B cell (primary cell): ENCODE measurements around the gene DLGAP3. TPM values are rescaled to one million over a fixed set of nuclear protein-coding genes. Genes with fewer than 3 reads are reported as not detected.

Source experiments
- ATAC-seq: fragments of 200-7000 bp; cut with Tn5 transposase; one replicate; pipeline ENCODE4 v1.10.0; 2021; ENCODE audit warnings: low read depth, mild to moderate bottlenecking, moderate number of reproducible peaks, moderate library complexity
- CTCF ChIA-PET: fragments of 350-600 bp; sonication (Branson Sonifier 250); formaldehyde crosslinking; loops from one replicate; lab custom pipeline; 2021; ENCODE audit warnings: antibody characterized with exemption, inconsistent platforms; lab: Charles Lee
- POLR2A ChIA-PET: fragments of 350-600 bp; sonication (Branson Sonifier 250); formaldehyde crosslinking; loops from one replicate; lab custom pipeline; 2021; ENCODE audit warnings: antibody characterized with exemption; lab: Charles Lee
- DNase-seq: peaks from one replicate; pipeline ENCODE4 v3.0.0; 2013
- H2AFZ ChIP-seq: 2 replicates; pipeline ENCODE4 v1.6.1; 2012; ENCODE audit warnings: mild to moderate bottlenecking, low read depth, low read length; ENCODE audit not compliant: insufficient read depth, poor library complexity, severe bottlenecking
- H3K27ac ChIP-seq, 2 donors: 1 replicate in 1 of 2; 2 replicates in 1 of 2; pipeline ENCODE4 v1.5.1; 2012 to 2013; ENCODE audit warnings: low read length in 2 of 2, mild to moderate bottlenecking in 2 of 2, moderate library complexity in 1 of 2
- H3K27me3 ChIP-seq, 4 experiments: fragments of 200-600 bp in 1 of 4; sonication (generic) in 1 of 4; replicated peaks in 1 of 4; 1 replicate in 2 of 4; 2 replicates in 2 of 4; pipeline versions ENCODE4 v1.6.1 to v1.7.0; 2013 to 2016; ENCODE audit warnings: low read length in 3 of 4, mild to moderate bottlenecking in 2 of 4, mixed read lengths in 1 of 4, moderate library complexity in 1 of 4; ENCODE audit not compliant: insufficient read depth in 4 of 4, control insufficient read depth in 3 of 4; ENCODE audit errors: control extremely low read depth in 1 of 4
- H3K36me3 ChIP-seq, 2 experiments: replicated peaks in 1 of 2; 1 replicate in 1 of 2; 2 replicates in 1 of 2; pipeline versions ENCODE4 v1.6.1 to v1.7.1; 2013; ENCODE audit warnings: low read length in 1 of 2; ENCODE audit not compliant: insufficient read depth in 2 of 2, control insufficient read depth in 1 of 2; ENCODE audit errors: control extremely low read depth in 1 of 2, extremely low read depth in 1 of 2
- H3K4me1 ChIP-seq, 2 donors: fragments of 200-600 bp in 1 of 2; sonication (generic) in 1 of 2; 1 replicate in 1 of 2; 2 replicates in 1 of 2; pipeline versions ENCODE4 v1.5.1 to v1.6.1; 2013 to 2017; ENCODE audit warnings: low read length in 2 of 2; ENCODE audit not compliant: control insufficient read depth in 2 of 2, insufficient read depth in 2 of 2
- H3K4me2 ChIP-seq: replicated peaks from 2 replicates; pipeline ENCODE3; 2012; ENCODE audit warnings: mild to moderate bottlenecking, low read depth, low read length; ENCODE audit not compliant: poor library complexity, severe bottlenecking
- H3K4me3 ChIP-seq, 5 experiments: fragments of 200-600 bp in 1 of 5; sonication (generic) in 1 of 5; 1 replicate in 3 of 5; 2 replicates in 2 of 5; pipeline versions ENCODE4 v1.5.1 to v1.7.0; 2011 to 2016; ENCODE audit warnings: low read length in 4 of 5, mild to moderate bottlenecking in 4 of 5, low read depth in 2 of 5, control low read depth in 1 of 5, moderate library complexity in 1 of 5; ENCODE audit not compliant: insufficient read depth in 1 of 5; ENCODE audit errors: control extremely low read depth in 1 of 5, extremely low read depth in 1 of 5
- H3K79me2 ChIP-seq: fragments of 200-600 bp; sonication (generic); one replicate; pipeline ENCODE4 v1.6.0; 2016; ENCODE audit warnings: low read length; ENCODE audit not compliant: control insufficient read depth, insufficient read depth
- H3K9ac ChIP-seq: fragments of 200-600 bp; sonication (generic); 2 replicates; pipeline ENCODE4 v1.6.1; 2017; ENCODE audit warnings: mild to moderate bottlenecking, low read length, moderate library complexity
- H3K9me3 ChIP-seq, 3 donors: one replicate each; pipeline versions ENCODE4 v1.6.1 to v1.7.1; 2013; ENCODE audit warnings: low read length in 2 of 3; ENCODE audit not compliant: control insufficient read depth in 2 of 3, insufficient read depth in 1 of 3; ENCODE audit errors: control extremely low read depth in 1 of 3
- H4K20me1 ChIP-seq: 2 replicates; pipeline ENCODE4 v1.6.0; 2012; ENCODE audit warnings: mild to moderate bottlenecking, low read length; ENCODE audit not compliant: insufficient read depth, control insufficient read depth, poor library complexity, severe bottlenecking
- H3K27ac Mint-ChIP-seq: one replicate; pipeline ENCODE4 v1.8.0; 2021; ENCODE audit warnings: mixed read lengths
- H3K27me3 Mint-ChIP-seq: one replicate; pipeline ENCODE4 v1.8.0; 2021; ENCODE audit warnings: mixed read lengths
- H3K4me1 Mint-ChIP-seq: one replicate; pipeline ENCODE4 v1.8.0; 2021; ENCODE audit warnings: mixed read lengths
- H3K4me3 Mint-ChIP-seq: one replicate; pipeline ENCODE4 v1.8.0; 2021; ENCODE audit warnings: mixed read lengths
- H3K9me3 Mint-ChIP-seq: one replicate; pipeline ENCODE4 v1.8.0; 2022; ENCODE audit warnings: mixed read lengths; ENCODE audit not compliant: insufficient read depth
- CTCF ChIP-seq: fragments of 200-600 bp; IDR thresholded peaks from one replicate; pipeline ENCODE4 v1.8.0; 2022; ENCODE audit warnings: antibody characterized with exemption, mild to moderate bottlenecking
- EZH2 ChIP-seq: IDR thresholded peaks from 2 replicates; pipeline ENCODE4 v1.6.1; 2012; ENCODE audit warnings: borderline replicate concordance, low read depth, mild to moderate bottlenecking, moderate library complexity, low read length; ENCODE audit not compliant: insufficient read depth, poor library complexity, severe bottlenecking
- WGBS: methylation state at CpG from one replicate; pipeline ENCODE4 v1.1.5; 2013; ENCODE audit warnings: missing lambda C conversion rate; ENCODE audit not compliant: insufficient coverage; 5-methylcytosine and 5-hydroxymethylcytosine counted together
- intact Hi-C: fragments of 100-400 bp; cut with micrococcal nuclease; formaldehyde crosslinking; loops from one replicate; pipeline ENCODE4 v1.10.0; 2022
- polyA plus RNA-seq: library from polyadenylated mRNA; depleted of rRNA; stranded (reverse); fragments of >200 nt; gene quantifications from 2 replicates; pipeline ENCODE4 v1.2.3, GENCODE V29; 2012
- total RNA-seq, 2 donors: library from RNA; stranded (reverse); fragments of 120-200 nt in 1 of 2; gene quantifications; 1 replicate in 1 of 2; 2 replicates in 1 of 2; pipeline versions ENCODE4 v1.2.3 to v1.2.4, GENCODE V29; 2013 to 2022

Gene DLGAP3
- total and polyA plus RNA-seq, 2 donors (not counting 1 experiment from before 2014, with no cell fraction given): 2.3 to 2.4 TPM

GRCh38 chr1:34918386-34918976 is 11.0 kb downstream of the DLGAP3 start:
- Mint-ChIP-seq H3K4me1 (peaks cover 26% of the 10 kb centered on the region), H3K27ac (no peak overlapping the region), H3K4me3 (no peak overlapping the region), H3K27me3 (no peaks in the 10 kb centered on the region), H3K9me3 (no peaks in the 10 kb centered on the region)
- H3K79me2 ChIP-seq: peaks cover 2% of the 10 kb centered on the region
- no peaks in the 10 kb centered on the region for H4K20me1 ChIP-seq
- H3K27ac ChIP-seq: no peak overlapping the region
- CTCF ChIA-PET: interaction anchor here (0.5 kb wide), 1 partner anchor 276 kb away, joined by 4 read pairs; no protein-coding TSS in a partner anchor
- intact Hi-C loops: no loop called here
- H3K36me3 ChIP-seq: no peaks in the 10 kb centered on the region
- peak overlapping the region; percentile 73 for H3K4me2 ChIP-seq
- no peaks in the 10 kb centered on the region for H3K27me3 ChIP-seq
- POLR2A ChIA-PET: interaction anchor here (0.6 kb wide), 1 partner anchor 9 kb away, joined by 3 read pairs; no protein-coding TSS in a partner anchor
- DNase-seq (no peak), ATAC-seq (no peak)
- H3K4me1 ChIP-seq: peaks cover 13 to 21% of the 10 kb centered on the region in 2 donors
- peak overlapping the region; percentile 48 for H2AFZ ChIP-seq
- no peaks in the 10 kb centered on the region for H3K9me3 ChIP-seq
- H3K9ac ChIP-seq: peak overlapping the region; percentile 19
- WGBS: 13% methylated on average over 5 of the region's 11 CpGs
- TF ChIP-seq EZH2 (no peak), CTCF (no peak)
- H3K4me3 ChIP-seq: peak overlapping the region in 3 of 5 experiments; percentile 12 to 30 (median 16)

GRCh38 chr1:34917017-34917416 is 12.4 kb downstream of the DLGAP3 start:
- Histone ChIP-seq H3K4me1 (peaks cover 13 to 21% of the 10 kb centered on the region in 2 donors), H3K9ac (no peak overlapping the region), H3K4me2 (no peak overlapping the region), H3K4me3 (no peak overlapping the region), H3K36me3 (no peaks in the 10 kb centered on the region), H3K79me2 (no peaks in the 10 kb centered on the region), H4K20me1 (no peaks in the 10 kb centered on the region), H3K27me3 (no peaks in the 10 kb centered on the region), H3K9me3 (no peaks in the 10 kb centered on the region), H3K27ac (no peak overlapping the region), H2AFZ (no peak overlapping the region)
- Mint-ChIP-seq H3K27ac (no peak overlapping the region), H3K4me3 (no peak overlapping the region), H3K27me3 (no peaks in the 10 kb centered on the region), H3K9me3 (no peaks in the 10 kb centered on the region), H3K4me1 (peaks cover 26% of the 10 kb centered on the region)
- TF ChIP-seq CTCF: no peak
- no peak for TF ChIP-seq EZH2
- DNase-seq (no peak), ATAC-seq (no peak)
- 88% methylated on average over 5 of the region's 6 CpGs for WGBS
- intact Hi-C loops: no loop called here
- ChIA-PET POLR2A (interaction anchor here (0.6 kb wide), 1 partner anchor 56 kb away, joined by 7 read pairs; no protein-coding TSS in a partner anchor), CTCF (no interaction called here)
